Activated CD4-positive, alpha-beta memory T cell treated with anti-CD3 and anti-CD28 coated beads for 36 hours (primary cell): ENCODE measurements around the gene SMKR1. TPM values are rescaled to one million over a fixed set of nuclear protein-coding genes. Genes with fewer than 3 reads are reported as not detected.
"Not testable (repeated sequence)": the region's sequence is repeated elsewhere in the genome, so short reads cannot be mapped to it uniquely, and the experiment has no call there.

ENCODE experiments used
- CTCF ChIA-PET: fragments of 350-600 bp; sonication (Branson Sonifier 250); formaldehyde crosslinking; loops from one replicate; lab custom pipeline; 2021; ENCODE audit warnings: antibody characterized with exemption, inconsistent platforms; lab: Charles Lee
- POLR2A ChIA-PET: fragments of 350-600 bp; sonication (Branson Sonifier 250); formaldehyde crosslinking; loops from one replicate; lab custom pipeline; 2021; ENCODE audit warnings: antibody characterized with exemption; lab: Charles Lee
- DNase-seq: peaks from one replicate; pipeline ENCODE4 v3.0.0-alpha.2; 2020
- H3K27ac Mint-ChIP-seq: one replicate; pipeline ENCODE4 v1.8.0; 2021; ENCODE audit warnings: mixed read lengths
- H3K27me3 Mint-ChIP-seq: one replicate; pipeline ENCODE4 v1.8.0; 2021; ENCODE audit warnings: mixed read lengths
- H3K36me3 Mint-ChIP-seq: one replicate; pipeline ENCODE4 v1.8.0; 2021; ENCODE audit warnings: mixed read lengths
- H3K4me1 Mint-ChIP-seq: one replicate; pipeline ENCODE4 v1.8.0; 2021; ENCODE audit warnings: low read depth, mixed read lengths
- H3K4me3 Mint-ChIP-seq: one replicate; pipeline ENCODE4 v1.8.0; 2021; ENCODE audit warnings: mild to moderate bottlenecking, mixed read lengths
- H3K9me3 Mint-ChIP-seq: one replicate; pipeline ENCODE4 v1.8.0; 2021; ENCODE audit warnings: mixed read lengths
- intact Hi-C: fragments of 100-400 bp; cut with micrococcal nuclease; formaldehyde crosslinking; loops from one replicate; pipeline ENCODE4 v1.15.1; 2023
- total RNA-seq, 2 experiments: library from RNA; stranded (reverse); gene quantifications; one replicate each; pipeline ENCODE4 v1.2.3, GENCODE V29; 2021

The SMKR1 gene
- total RNA-seq, 2 experiments from 2014 or later = 1.5 to 2.0 TPM

DNA sequence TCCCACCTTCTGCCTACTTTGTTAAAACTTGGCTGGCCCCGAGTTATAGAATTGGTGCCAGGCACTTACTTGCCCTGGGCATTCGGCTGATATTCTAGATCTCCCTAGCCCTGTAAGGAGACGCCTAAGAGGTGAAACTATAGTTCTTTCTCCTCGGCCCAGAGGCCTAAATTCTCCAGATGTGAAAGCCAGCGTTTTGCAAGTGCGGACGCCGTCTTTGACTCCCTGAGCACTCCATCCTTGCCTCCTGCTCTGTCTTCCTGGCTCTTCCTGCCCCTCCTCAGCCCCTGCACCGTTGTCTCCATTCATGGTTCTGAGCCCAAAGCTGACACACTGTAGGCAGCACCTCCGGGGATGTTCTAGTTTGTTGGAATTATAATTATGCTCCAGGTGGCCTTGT lies 11.2 kb downstream of the SMKR1 start:
- intact Hi-C loops = no loop called here
- ChIA-PET CTCF (no interaction called here), POLR2A (no interaction called here)
- H3K4me3 Mint-ChIP-seq = no peak overlapping the region
- no peak for DNase-seq
- H3K4me1 Mint-ChIP-seq = no peaks in the 10 kb centered on the region
- no peaks in the 10 kb centered on the region for H3K27me3 Mint-ChIP-seq
- H3K27ac Mint-ChIP-seq = no peak overlapping the region
- H3K9me3 Mint-ChIP-seq = no peaks in the 10 kb centered on the region
- H3K36me3 Mint-ChIP-seq = no peaks in the 10 kb centered on the region

- no peak overlapping the region for H3K27ac Mint-ChIP-seq
- H3K4me3 Mint-ChIP-seq = no peak overlapping the region
- H3K9me3 Mint-ChIP-seq = no peaks in the 10 kb centered on the region
- peaks cover 2% of the 10 kb centered on the region for H3K27me3 Mint-ChIP-seq
- CTCF ChIA-PET = interaction anchor here (0.7 kb wide), 1 partner anchor 123 kb away, joined by 3 read pairs; no protein-coding TSS in a partner anchor
- no peaks in the 10 kb centered on the region for H3K36me3 Mint-ChIP-seq
- intact Hi-C loops = no loop called here
- POLR2A ChIA-PET = no interaction called here
- H3K4me1 Mint-ChIP-seq = no peaks in the 10 kb centered on the region
- DNase-seq = no peak
These were observed 12.4 kb downstream of the SMKR1 start for GRCh38 chr7:129514683-129515082.

- Mint-ChIP-seq H3K27ac (no peak overlapping the region), H3K4me3 (no peak overlapping the region), H3K27me3 (peaks cover 5% of the 10 kb centered on the region), H3K9me3 (no peaks in the 10 kb centered on the region), H3K4me1 (no peaks in the 10 kb centered on the region), H3K36me3 (no peaks in the 10 kb centered on the region)
- ChIA-PET CTCF (no interaction called here), POLR2A (no interaction called here)
- intact Hi-C loops = no loop called here
- no peak for DNase-seq
These were observed 13.1 kb downstream of the SMKR1 start for GRCh38 chr7:129515381-129515780.

GRCh38 chr7:129517931-129518330 lies 15.6 kb downstream of the SMKR1 start:
- intact Hi-C loops = no loop called here
- H3K27me3 Mint-ChIP-seq = peaks cover 16% of the 10 kb centered on the region
- POLR2A ChIA-PET = no interaction called here
- CTCF ChIA-PET = no interaction called here
- H3K27ac Mint-ChIP-seq = no peak overlapping the region
- H3K4me3 Mint-ChIP-seq = no peak overlapping the region
- no peak for DNase-seq
- H3K36me3 Mint-ChIP-seq = no peaks in the 10 kb centered on the region
- no peaks in the 10 kb centered on the region for H3K9me3 Mint-ChIP-seq
- no peaks in the 10 kb centered on the region for H3K4me1 Mint-ChIP-seq

DNA sequence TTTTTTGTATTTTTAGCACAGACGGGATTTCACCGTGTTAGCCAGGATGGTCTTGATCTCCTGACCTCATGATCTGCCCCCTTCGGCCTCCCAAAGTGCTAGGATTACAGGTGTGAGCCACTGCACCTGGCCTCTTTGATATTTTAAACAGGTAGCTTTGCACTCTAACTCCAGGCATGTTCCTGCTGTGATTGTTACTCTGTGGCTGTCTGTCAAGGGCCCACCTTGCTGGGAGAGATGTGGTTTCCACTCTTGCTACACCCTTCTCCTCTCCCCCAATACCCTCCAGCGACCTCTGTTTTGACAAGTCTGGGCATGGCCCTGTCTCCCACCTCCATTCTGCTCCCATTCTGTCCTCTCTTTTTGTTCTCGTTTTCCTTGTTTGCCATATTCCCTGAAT lies 17.1 kb downstream of the SMKR1 start:
- H3K4me1 Mint-ChIP-seq = no peaks in the 10 kb centered on the region
- H3K27me3 Mint-ChIP-seq = peaks cover 18% of the 10 kb centered on the region
- H3K36me3 Mint-ChIP-seq = no peaks in the 10 kb centered on the region
- H3K27ac Mint-ChIP-seq = no peak overlapping the region
- H3K4me3 Mint-ChIP-seq = no peak overlapping the region
- ChIA-PET CTCF (interaction anchor here (0.7 kb wide), 1 partner anchor 148 kb away, joined by 4 read pairs; no protein-coding TSS in a partner anchor), POLR2A (no interaction called here)
- no peaks in the 10 kb centered on the region for H3K9me3 Mint-ChIP-seq
- intact Hi-C loops = no loop called here
- no peak for DNase-seq

GRCh38 chr7:129522088-129522970 lies 20.0 kb downstream of the SMKR1 start:
- no peaks in the 10 kb centered on the region for H3K36me3 Mint-ChIP-seq
- H3K27me3 Mint-ChIP-seq = peaks cover 27% of the 10 kb centered on the region
- H3K27ac Mint-ChIP-seq = no peak overlapping the region
- intact Hi-C loops = no loop called here
- H3K4me1 Mint-ChIP-seq = no peaks in the 10 kb centered on the region
- H3K9me3 Mint-ChIP-seq = no peaks in the 10 kb centered on the region
- CTCF ChIA-PET = interaction anchor here (1.4 to 1.6 kb wide), 2 partner anchors 11 to 20 kb away, joined by 3 read pairs; partner anchors contain the start of gene SMKR1
- no peak overlapping the region for H3K4me3 Mint-ChIP-seq
- no peak for DNase-seq
- POLR2A ChIA-PET = no interaction called here

GRCh38 chr7:129522971-129523340 lies 20.6 kb downstream of the SMKR1 start:
- H3K27me3 Mint-ChIP-seq = peaks cover 27% of the 10 kb centered on the region
- no peaks in the 10 kb centered on the region for H3K4me1 Mint-ChIP-seq
- no peak overlapping the region for H3K27ac Mint-ChIP-seq
- POLR2A ChIA-PET = no interaction called here
- H3K4me3 Mint-ChIP-seq = no peak overlapping the region
- CTCF ChIA-PET = interaction anchor here (1.6 kb wide), 1 partner anchor 21 kb away, joined by 3 read pairs; the partner anchor contains the start of gene SMKR1
- intact Hi-C loops = no loop called here
- no peaks in the 10 kb centered on the region for H3K36me3 Mint-ChIP-seq
- DNase-seq = no peak
- H3K9me3 Mint-ChIP-seq = no peaks in the 10 kb centered on the region

DNA sequence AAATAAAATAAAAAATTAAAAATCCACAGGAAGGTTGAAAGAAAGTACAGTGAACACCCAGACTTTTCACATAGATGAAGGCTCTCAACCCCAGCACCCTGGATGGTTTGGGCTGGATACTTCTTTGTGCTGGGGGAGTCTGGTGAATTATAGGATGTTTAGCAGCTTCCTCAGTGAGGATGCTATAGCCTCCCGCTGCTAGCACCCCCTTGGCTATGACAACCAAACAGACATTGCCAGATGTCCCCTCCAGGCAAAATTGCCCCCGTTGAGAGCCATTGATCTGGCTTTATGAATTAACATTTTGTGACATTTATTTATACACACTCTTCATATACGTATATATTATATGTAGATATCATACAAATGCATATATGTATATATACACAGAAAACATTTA lies 21.6 kb downstream of the SMKR1 start:
- H3K36me3 Mint-ChIP-seq = no peaks in the 10 kb centered on the region
- intact Hi-C loops = no loop called here
- POLR2A ChIA-PET = no interaction called here

DNA sequence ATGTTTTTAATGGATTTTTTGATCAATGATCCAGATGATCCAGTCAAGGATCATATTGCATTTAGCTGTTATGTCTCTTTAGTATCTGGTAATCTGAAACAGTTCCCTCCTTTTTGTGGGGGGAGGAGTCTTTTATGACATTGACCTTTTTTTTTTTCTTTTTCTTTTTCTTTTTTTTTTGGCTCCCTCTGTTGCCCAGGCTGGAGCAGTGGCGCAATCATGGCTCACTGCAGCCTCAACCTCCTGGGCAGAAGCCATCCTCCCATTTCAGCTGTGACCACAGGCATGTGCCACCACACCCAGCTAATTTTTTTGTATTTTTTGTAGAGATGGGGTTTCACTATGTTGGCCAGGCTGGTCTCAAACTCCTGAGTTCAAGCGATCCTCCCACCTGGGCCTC lies 22.1 kb downstream of the SMKR1 start:
- H3K4me3 Mint-ChIP-seq, intact Hi-C loops, H3K36me3 Mint-ChIP-seq, H3K4me1 Mint-ChIP-seq, POLR2A ChIA-PET, CTCF ChIA-PET, H3K27ac Mint-ChIP-seq, H3K9me3 Mint-ChIP-seq, DNase-seq: not testable (repeated sequence)
- H3K27me3 Mint-ChIP-seq = peaks cover 27% of the 10 kb centered on the region

More for the DNA sequence above, 21.6 kb downstream of the SMKR1 start:
- DNase-seq = no peak
- CTCF ChIA-PET = no interaction called here
- no peak overlapping the region for H3K4me3 Mint-ChIP-seq
- H3K9me3 Mint-ChIP-seq = no peaks in the 10 kb centered on the region
- H3K27ac Mint-ChIP-seq = no peak overlapping the region
- no peaks in the 10 kb centered on the region for H3K4me1 Mint-ChIP-seq
- peaks cover 27% of the 10 kb centered on the region for H3K27me3 Mint-ChIP-seq

DNA sequence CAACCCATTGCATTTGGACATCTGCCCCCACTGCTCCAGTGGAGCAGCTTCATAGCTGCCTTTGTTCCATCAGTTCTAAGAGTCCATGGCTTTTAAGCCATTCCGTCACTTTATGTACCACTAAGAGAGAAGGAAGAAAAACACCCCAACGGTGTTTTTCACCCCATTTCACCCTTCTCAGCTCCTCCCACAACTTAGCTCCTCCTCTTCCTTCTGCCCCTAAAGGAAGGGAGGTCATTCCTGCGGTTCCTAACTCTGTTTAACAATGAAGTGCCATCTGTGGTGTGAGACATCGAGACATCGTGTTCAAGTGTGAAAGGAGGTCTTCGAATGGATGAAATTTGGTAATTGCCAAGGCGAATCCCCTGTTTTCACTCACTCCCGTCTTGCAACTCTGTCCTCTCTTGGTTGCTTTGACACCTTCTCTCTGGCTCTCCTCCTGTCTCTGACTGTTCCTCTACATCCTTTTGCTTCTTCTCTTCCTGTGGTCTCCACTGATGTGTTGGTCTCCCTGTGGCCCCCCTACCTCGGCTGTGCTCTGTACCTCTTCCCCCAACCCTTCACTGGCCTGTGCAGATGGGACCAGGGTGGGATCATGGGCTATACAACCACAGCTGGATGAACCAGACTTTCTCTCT lies 23.0 kb downstream of the SMKR1 start:
- Mint-ChIP-seq H3K27me3 (peaks cover 22% of the 10 kb centered on the region), H3K4me1 (no peaks in the 10 kb centered on the region), H3K27ac (no peak overlapping the region), H3K9me3 (no peaks in the 10 kb centered on the region), H3K36me3 (no peaks in the 10 kb centered on the region), H3K4me3 (no peak overlapping the region)
- intact Hi-C loops = no loop called here
- ChIA-PET POLR2A (no interaction called here), CTCF (no interaction called here)
- no peak for DNase-seq

GRCh38 chr7:129529643-129530042 lies 27.3 kb downstream of the SMKR1 start:
- ChIA-PET CTCF (interaction anchor here (1.1 kb wide), 1 partner anchor 161 kb away, joined by 4 read pairs; no protein-coding TSS in a partner anchor), POLR2A (no interaction called here)
- DNase-seq = no peak

GRCh38 chr7:129530795-129531391 lies 28.6 kb downstream of the SMKR1 start:
- intact Hi-C loops = loop anchor here (1.0 to 2.0 kb wide), 6 partner anchors 23 to 418 kb away; no protein-coding TSS in a partner anchor
- CTCF ChIA-PET = no interaction called here

More at GRCh38 chr7:129529643-129530042, 27.3 kb downstream of the SMKR1 start:
- intact Hi-C loops = loop anchor here (1.0 to 2.0 kb wide), 4 partner anchors 35 to 420 kb away; no protein-coding TSS in a partner anchor
- H3K4me3 Mint-ChIP-seq = no peak overlapping the region
- no peaks in the 10 kb centered on the region for H3K9me3 Mint-ChIP-seq
- H3K36me3 Mint-ChIP-seq = no peaks in the 10 kb centered on the region
- H3K27ac Mint-ChIP-seq = no peak overlapping the region
- H3K4me1 Mint-ChIP-seq = peaks cover 7% of the 10 kb centered on the region
- H3K27me3 Mint-ChIP-seq = peaks cover 16% of the 10 kb centered on the region

More at GRCh38 chr7:129530795-129531391, 28.6 kb downstream of the SMKR1 start:
- Mint-ChIP-seq H3K4me1 (peaks cover 9% of the 10 kb centered on the region), H3K27me3 (peaks cover 11% of the 10 kb centered on the region), H3K9me3 (no peaks in the 10 kb centered on the region), H3K27ac (peak overlapping the region; percentile 19), H3K4me3 (no peak overlapping the region), H3K36me3 (no peaks in the 10 kb centered on the region)
- POLR2A ChIA-PET = no interaction called here
- DNase-seq = peak; percentile 86
